ENCODE measurements around the gene CAPS2.

The CAPS2 gene

GRCh38 chr12:75305412-75306332, 24.5 kb downstream of the CAPS2 start:
- DNase-seq (ENCODE audit: low read depth), result no peak

DNA sequence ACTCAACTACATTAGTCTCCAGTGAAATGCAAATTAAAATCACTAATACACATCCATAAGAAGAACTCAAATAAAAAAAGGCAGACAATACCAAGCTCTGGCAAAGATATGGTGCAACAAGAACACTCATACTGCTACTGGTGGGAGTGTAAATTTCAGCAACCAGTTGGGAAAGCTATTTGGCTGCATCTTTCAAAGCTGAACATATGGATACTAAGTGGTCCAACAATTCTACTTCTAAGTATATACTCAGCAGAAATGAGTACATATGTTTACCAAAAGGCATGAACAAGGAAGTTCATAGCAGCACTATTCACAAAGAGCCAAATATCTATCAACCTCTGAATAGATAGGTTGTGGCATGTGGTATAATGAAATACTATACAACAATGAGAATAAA, 27.3 kb downstream of the CAPS2 start:
- DNase-seq (ENCODE audit: low read depth), result no peak

DNA sequence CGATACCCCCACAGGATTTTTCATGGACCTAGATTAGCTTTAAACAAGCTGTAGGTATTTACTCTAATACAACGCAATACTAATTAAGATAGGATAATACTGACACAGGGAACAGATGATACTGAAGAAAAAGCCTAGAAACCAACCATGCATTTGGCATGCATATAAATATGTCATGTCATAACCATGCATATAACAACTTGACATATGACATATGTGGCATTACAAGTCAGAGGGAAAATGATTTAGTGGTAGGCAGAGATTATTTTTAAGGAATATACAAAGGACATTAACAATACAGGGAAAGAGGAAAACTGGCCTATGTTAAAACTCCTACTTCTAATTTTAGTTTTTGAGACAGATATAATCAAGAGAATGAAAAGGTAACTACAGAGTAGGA, 27.9 kb downstream of the CAPS2 start:
- DNase-seq (ENCODE audit: low read depth), result no peak

- no peak for DNase-seq (ENCODE audit: low read depth)
These were observed 35.3 kb downstream of the CAPS2 start for GRCh38 chr12:75294797-75295196.

DNA sequence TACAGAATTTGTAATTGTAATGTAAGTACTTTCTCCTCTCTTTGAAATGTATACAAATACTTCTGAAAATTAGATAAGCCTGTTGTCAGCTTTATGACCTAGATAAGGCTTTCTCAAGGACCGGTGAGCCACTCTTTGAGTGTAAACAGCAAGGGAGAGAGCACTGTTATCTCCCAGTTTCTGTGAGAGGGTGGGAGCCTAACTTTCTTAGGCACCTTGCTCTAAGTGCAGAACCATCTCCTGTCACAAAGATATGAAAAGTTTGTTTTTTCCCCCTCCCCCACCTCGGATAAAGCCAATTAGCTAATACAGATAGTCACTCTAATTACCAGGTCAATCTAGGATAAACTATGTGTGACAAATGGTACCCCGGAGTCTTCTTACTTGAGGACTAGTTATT, 35.8 kb downstream of the CAPS2 start:
- DNase-seq (ENCODE audit: low read depth), result no peak

GRCh38 chr12:75291014-75291413, 39.1 kb downstream of the CAPS2 start:
- no peak for DNase-seq (ENCODE audit: low read depth)

DNA sequence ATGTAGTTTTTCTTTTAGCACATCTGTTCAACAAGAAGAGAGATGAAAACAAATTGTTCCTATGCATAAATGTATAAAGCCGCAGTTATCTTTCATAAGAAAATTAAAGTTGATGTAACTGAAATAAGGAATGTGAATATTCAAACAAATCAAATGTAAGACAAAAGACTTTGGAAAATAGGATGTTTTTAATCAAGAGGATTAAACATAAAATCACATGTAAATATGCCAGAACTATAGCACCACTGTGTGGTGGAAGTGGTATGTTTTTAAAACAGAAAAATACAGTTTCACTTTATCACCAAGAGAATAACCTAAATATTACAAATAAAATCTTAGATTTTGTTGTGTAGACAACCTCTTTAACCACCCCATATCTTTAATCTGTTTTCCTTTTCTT, 40.4 kb downstream of the CAPS2 start:
- DNase-seq (ENCODE audit: low read depth), result peak; percentile 3

DNA sequence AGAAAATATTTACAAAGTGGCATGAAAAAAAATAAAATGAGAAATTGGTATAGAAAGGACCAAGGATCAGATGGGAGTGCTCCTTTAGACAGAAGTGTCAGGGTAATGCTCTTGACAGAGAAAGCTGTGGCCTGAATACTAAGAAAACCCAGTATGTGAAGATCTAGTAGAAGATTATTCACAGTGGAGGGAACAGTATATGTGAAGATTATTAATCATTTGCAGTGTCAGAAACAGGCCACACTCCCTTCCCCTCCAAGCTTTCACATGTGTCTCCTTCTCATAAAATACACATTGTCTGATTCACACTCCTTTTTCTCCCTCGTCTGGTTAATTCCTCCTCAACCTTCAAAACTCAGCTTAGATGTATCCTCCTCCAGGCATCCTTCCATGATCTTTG, 41.3 kb downstream of the CAPS2 start:
- no peak for DNase-seq (ENCODE audit: low read depth)

DNA sequence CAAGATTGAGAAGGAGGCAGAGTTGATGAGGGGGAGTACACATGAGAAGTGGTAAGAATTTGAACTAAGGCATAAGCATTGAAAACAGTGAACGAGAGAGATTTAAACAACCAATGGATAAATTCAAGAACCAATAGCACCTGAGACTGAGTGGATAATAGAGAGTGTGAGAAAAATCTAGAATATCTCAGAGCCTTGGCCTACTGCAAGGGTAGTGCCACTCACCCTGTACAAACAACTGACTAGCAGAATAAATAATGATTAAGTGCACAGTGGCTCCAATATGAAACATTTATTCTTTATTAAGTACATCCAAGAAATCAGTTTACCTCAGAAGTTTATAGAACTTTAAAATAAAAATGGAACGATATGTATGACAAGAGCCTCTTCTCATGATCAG, 54.4 kb downstream of the CAPS2 start:
- DNase-seq (ENCODE audit: low read depth), result no peak

- DNase-seq (ENCODE audit: low read depth), result no peak
These were observed 58.5 kb downstream of the CAPS2 start for GRCh38 chr12:75271576-75271975.

DNA sequence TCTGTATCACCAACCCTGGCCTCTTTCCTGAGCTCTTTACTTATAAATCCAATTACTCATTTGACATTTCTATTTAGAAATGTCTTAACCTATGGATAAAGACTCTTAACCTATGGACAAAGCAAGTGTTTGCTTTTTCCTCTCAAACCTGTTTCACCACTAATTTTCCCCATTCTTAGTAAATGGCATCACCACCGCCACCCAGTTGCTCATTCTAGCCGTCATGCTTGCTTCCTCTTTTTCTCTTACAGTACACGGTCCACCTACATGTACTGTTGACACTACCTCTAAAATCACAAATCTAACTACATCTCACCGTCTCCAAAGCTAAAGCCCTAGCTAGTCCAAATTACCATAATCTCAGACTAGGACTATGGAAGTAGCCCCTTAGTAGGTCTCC, 60.0 kb downstream of the CAPS2 start:
- DNase-seq (ENCODE audit: low read depth), result no peak

DNA sequence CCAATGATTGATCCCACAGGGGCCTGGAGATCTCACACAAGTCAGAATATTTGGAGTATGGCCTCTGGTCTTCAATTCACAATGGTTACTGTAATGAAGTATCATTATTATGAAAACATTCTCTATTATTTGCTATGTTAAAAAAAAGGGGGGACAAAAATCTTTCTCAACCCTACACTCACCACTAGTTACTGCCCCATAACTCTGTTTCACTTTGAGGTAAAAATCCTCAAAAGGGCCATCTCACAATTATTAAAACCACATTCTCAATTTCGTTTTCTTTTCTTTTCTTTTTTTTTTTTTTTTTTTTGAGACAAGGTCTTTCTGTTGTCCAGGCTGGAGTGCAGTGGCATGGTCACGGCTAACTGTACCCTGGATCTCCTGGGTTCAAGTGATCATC, 60.9 kb downstream of the CAPS2 start:
- DNase-seq (ENCODE audit: low read depth), result no peak

- no peak for DNase-seq (ENCODE audit: low read depth)
These were observed 69.8 kb downstream of the CAPS2 start for GRCh38 chr12:75260316-75260715.

DNA sequence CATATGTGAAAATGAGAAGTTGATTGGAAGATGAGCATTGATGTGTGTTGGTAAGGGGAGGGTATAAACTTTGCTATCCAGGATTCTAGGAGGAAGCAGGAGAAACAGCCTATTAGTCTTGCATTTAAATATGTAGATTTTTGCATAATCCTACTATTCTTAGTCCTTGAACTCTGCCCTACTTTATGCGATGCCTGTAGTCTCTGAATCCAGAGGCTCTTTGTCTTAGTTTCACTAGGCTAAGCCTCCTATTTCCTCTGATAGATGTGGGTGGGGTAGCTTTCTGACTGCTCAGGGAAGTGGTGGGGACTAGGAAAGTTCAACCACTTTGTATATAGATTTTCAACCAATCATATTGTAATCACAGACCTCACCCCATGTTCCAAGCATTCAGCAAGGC, 71.0 kb downstream of the CAPS2 start:
- no peak for DNase-seq (ENCODE audit: low read depth)

DNA sequence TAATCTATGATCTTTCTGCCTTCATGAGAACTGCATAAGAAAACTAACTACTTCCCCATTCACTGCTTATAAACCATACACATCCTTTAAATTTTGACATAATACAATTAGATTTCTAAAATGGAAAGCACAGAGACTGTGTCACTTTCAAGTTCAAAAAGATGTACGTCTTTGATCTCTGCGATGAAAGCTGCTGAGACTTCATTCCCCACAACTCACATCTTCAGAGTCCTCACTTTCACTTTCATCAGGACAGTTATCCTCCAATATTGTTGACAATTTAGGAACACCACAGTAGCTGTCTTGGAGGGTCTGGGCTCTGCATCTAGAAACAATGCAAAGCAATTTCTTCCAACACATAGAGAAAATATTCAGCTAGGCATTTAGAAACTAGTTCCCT, 72.6 kb downstream of the CAPS2 start:
- no peak for DNase-seq (ENCODE audit: low read depth)

- DNase-seq (ENCODE audit: low read depth), result no peak
These were observed 85.0 kb downstream of the CAPS2 start for GRCh38 chr12:75245108-75245507.

GRCh38 chr12:75239987-75240386, 90.1 kb downstream of the CAPS2 start:
- no peak for DNase-seq (ENCODE audit: low read depth)

GRCh38 chr12:75236206-75236605, 93.9 kb downstream of the CAPS2 start:
- DNase-seq (ENCODE audit: low read depth), result no peak

- DNase-seq (ENCODE audit: low read depth), result no peak
These were observed 103.0 kb downstream of the CAPS2 start for GRCh38 chr12:75227132-75227531.

Data from fibroblast of the conjunctiva (primary cell).